Esophagus muscularis mucosa (tissue), 4 donors: ENCODE measurements around the gene DYNLT2. TPM values are rescaled to one million over a fixed set of nuclear protein-coding genes. Genes with fewer than 3 reads are reported as not detected.

ENCODE experiments used
- DNase-seq: peaks from one replicate; pipeline ENCODE4 v3.0.0-alpha.2; 2017; ENCODE audit errors: extremely low spot score
- H3K27ac ChIP-seq, 4 donors: fragments of 200-600 bp; sonication (generic); replicated peaks in 1 of 4; 1 replicate in 3 of 4; 2 replicates in 1 of 4; pipeline ENCODE4 v1.5.1; 2016 to 2019; ENCODE audit warnings: mild to moderate bottlenecking in 1 of 4
- H3K27me3 ChIP-seq, 4 donors: fragments of 200-600 bp; sonication (generic); one replicate each; pipeline versions ENCODE4 v1.5.1 to v1.6.0; 2016 to 2019
- H3K36me3 ChIP-seq, 4 donors: fragments of 200-600 bp; sonication (generic); one replicate each; pipeline ENCODE4 v1.5.1; 2016 to 2019
- H3K4me1 ChIP-seq, 4 donors: fragments of 200-600 bp; sonication (generic); one replicate each; pipeline ENCODE4 v1.5.1; 2016 to 2019
- H3K4me3 ChIP-seq, 4 donors: fragments of 200-600 bp; sonication (generic); 1 replicate in 2 of 4; 2 replicates in 2 of 4; pipeline ENCODE4 v1.5.1; 2016 to 2019; ENCODE audit warnings: mild to moderate bottlenecking in 4 of 4, moderate library complexity in 1 of 4
- H3K9me3 ChIP-seq, 4 donors: fragments of 200-600 bp; sonication (generic); 1 replicate in 3 of 4; 2 replicates in 1 of 4; pipeline ENCODE4 v1.5.1; 2016 to 2019
- CTCF ChIP-seq, 3 experiments: fragments of 200-600 bp in 2 of 3; fragments of 450-650 bp in 1 of 3; sonication (generic) in 2 of 3; IDR thresholded peaks; one replicate each; pipeline ENCODE4 v1.5.1; 2017 to 2019; ENCODE audit warnings: antibody characterized with exemption in 3 of 3, mild to moderate bottlenecking in 2 of 3, moderate library complexity in 1 of 3
- EP300 ChIP-seq: sonication (generic); formaldehyde crosslinking; IDR thresholded peaks from one replicate; pipeline ENCODE4 v1.6.1; 2017; ENCODE audit warnings: antibody characterized with exemption
- POLR2A ChIP-seq: fragments of 450-650 bp; IDR thresholded peaks from one replicate; pipeline ENCODE4 v1.6.1; 2017; ENCODE audit warnings: antibody characterized with exemption, moderate library complexity, mild to moderate bottlenecking, low read depth
- POLR2AphosphoS5 ChIP-seq, 2 donors: sonication (generic); formaldehyde crosslinking; IDR thresholded peaks; one replicate each; pipeline ENCODE4 v1.6.1; 2017; ENCODE audit warnings: antibody characterized with exemption in 2 of 2
- WGBS: methylation state at CpG from one replicate; pipeline ENCODE4 v1.1.5; 2018; 5-methylcytosine and 5-hydroxymethylcytosine counted together
- intact Hi-C: fragments of 100-400 bp; cut with DNase I; formaldehyde crosslinking; loops from one replicate; pipeline ENCODE4 v1.15.1; 2023
- total RNA-seq, 4 donors: library from RNA; depleted of rRNA; stranded (reverse); fragments of >200 nt; gene quantifications; one replicate each; pipeline versions ENCODE4 v1.1.0 to v1.2.1, GENCODE V29; 2016

The DYNLT2 gene
- total RNA-seq, 4 donors from 2014 or later: 0.57 to 3.3 (median 1.5) TPM

DNA sequence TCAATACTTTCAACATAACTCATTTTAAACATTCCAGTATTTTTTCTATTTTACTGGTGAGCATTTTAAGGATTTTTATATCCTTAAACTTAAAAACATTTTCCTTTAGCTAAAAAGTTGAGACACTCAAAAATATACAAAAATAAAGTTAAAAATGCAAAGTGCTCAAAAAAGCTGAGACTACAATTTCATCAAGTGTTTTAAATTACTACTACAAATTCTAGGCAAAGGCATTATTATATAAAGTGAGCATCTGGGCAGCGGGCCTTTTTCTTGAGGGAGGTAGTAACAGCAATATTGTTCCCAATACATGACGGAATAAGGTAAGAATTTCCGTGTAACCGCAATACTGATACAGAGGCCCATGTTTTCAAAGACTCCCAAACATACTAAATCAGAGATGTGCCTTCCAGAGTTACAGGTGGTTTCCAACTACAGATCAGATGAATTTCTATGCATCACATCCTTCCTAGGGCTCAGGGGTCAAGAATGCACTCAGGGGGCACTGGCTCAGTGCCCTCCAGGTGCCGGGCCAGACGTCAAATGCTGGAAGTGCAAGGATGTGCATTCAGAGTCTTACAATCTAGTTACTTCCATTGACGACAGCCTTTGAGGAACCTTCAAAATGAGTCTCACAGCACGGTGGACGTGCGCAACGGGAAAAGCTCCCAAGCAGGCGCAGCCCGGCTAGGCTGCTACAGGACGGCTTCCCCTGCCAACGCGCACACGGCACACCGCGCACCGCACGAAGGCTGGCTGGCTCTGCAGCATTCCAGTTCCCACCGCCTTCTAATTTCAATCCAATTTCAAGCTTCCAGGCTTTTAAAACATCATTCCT lies 28.8 kb downstream of the DYNLT2 start:
- TF ChIP-seq EP300 (no peak), POLR2AphosphoS5 (IDR thresholded peaks at IDR 0.05) (peak in 1 of 2 donors; percentile 37)
- peaks cover 0 to 2% (median 0%) of the 10 kb centered on the region in 4 donors for H3K36me3 ChIP-seq
- no peak for DNase-seq
- peak overlapping the region; percentile 93 to 95 (median 94) for H3K27ac ChIP-seq
- no peaks in the 10 kb centered on the region for H3K27me3 ChIP-seq
- no peaks in the 10 kb centered on the region for H3K9me3 ChIP-seq
- peaks cover 26 to 59% (median 40%) of the 10 kb centered on the region in 4 donors for H3K4me1 ChIP-seq
- WGBS: 4% methylated on average over 19 of the region's 22 CpGs
- H3K4me3 ChIP-seq: peak overlapping the region; percentile 67 to 93 (median 86)
- intact Hi-C loops: loop anchor here (2.0 kb wide), 1 partner anchor 20 kb away; the partner anchor contains the start of genes C6orf120 and WDR27

DNA sequence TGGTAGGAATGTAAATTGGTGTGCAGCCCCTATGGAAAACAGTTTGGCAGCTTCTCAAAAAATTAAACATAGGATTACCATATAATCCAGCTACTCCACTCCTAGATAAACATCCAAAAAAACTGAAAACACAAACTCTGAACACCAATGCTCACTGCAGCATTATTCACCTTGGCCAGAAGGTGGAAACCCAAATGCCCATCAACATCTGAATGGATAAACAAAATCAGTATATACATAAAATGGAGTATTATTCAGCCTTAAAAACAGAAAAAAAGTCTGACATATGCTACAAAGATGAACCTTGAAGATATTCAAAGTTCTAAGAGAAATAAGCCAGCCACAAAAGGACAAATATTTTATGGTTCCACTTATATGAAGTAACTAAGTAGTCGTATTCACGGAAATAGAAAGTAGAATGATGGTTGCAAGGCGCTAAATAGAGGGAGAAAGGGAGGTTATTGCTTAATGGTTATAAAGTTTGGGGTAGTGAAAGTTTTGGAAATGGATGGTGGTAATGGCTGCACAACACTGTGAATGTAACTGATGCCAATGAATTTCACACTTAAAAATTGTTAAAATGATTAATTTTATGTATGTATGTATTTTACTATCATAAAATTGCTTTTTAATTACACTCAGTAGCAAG lies 31.0 kb downstream of the DYNLT2 start:
- intact Hi-C loops: no loop called here
- WGBS: 82% methylated on average over 3 of the region's 3 CpGs
- DNase-seq: no peak
- no peak overlapping the region for H3K4me3 ChIP-seq
- H3K27me3 ChIP-seq: no peaks in the 10 kb centered on the region
- no peaks in the 10 kb centered on the region for H3K9me3 ChIP-seq
- peaks cover 26 to 54% (median 36%) of the 10 kb centered on the region in 4 donors for H3K4me1 ChIP-seq
- TF ChIP-seq POLR2A (no peak), CTCF (IDR thresholded peaks at IDR 0.05) (no peak)
- H3K27ac ChIP-seq: no peak overlapping the region
- peaks cover 9 to 20% (median 16%) of the 10 kb centered on the region in 4 donors for H3K36me3 ChIP-seq

- DNase-seq: no peak
- Histone ChIP-seq H3K4me3 (no peak overlapping the region), H3K27me3 (no peaks in the 10 kb centered on the region), H3K36me3 (peaks cover 21 to 32% (median 28%) of the 10 kb centered on the region in 4 donors), H3K27ac (no peak overlapping the region), H3K4me1 (peaks cover 22 to 49% (median 29%) of the 10 kb centered on the region in 4 donors), H3K9me3 (no peaks in the 10 kb centered on the region)
- no peak for TF ChIP-seq POLR2A
- no peak for TF ChIP-seq POLR2AphosphoS5 (IDR thresholded peaks at IDR 0.05)
- TF ChIP-seq EP300: no peak
- no peak for TF ChIP-seq CTCF (IDR thresholded peaks at IDR 0.05)
- intact Hi-C loops: no loop called here
- 79% methylated on average over 4 of the region's 4 CpGs for WGBS
Observed at GRCh38 chr6:169719117-169719516, 32.3 kb downstream of the DYNLT2 start.

- 92% methylated on average over 9 of the region's 9 CpGs for whole genome bisulfite sequencing
- no peak for DNase-seq
- no peak for TF ChIP-seq POLR2AphosphoS5 (IDR thresholded peaks at IDR 0.05)
- TF ChIP-seq EP300: no peak
- no peak for TF ChIP-seq CTCF (IDR thresholded peaks at IDR 0.05)
- H3K9me3 ChIP-seq: no peaks in the 10 kb centered on the region
- no peak overlapping the region for H3K4me3 ChIP-seq
- H3K4me1 ChIP-seq: peaks cover 0 to 15% (median 7%) of the 10 kb centered on the region in 4 donors
- peaks cover 44 to 76% (median 64%) of the 10 kb centered on the region in 4 donors for H3K36me3 ChIP-seq
- no peak overlapping the region for H3K27ac ChIP-seq
- intact Hi-C loops: no loop called here
- no peaks in the 10 kb centered on the region for H3K27me3 ChIP-seq
Observed at GRCh38 chr6:169714595-169714994, 36.8 kb downstream of the DYNLT2 start.

- Histone ChIP-seq H3K4me1 (peaks cover 0 to 11% (median 4%) of the 10 kb centered on the region in 4 donors), H3K9me3 (no peaks in the 10 kb centered on the region), H3K27ac (no peak overlapping the region), H3K36me3 (peaks cover 44 to 80% (median 68%) of the 10 kb centered on the region in 4 donors), H3K4me3 (no peak overlapping the region), H3K27me3 (no peaks in the 10 kb centered on the region)
- intact Hi-C loops: no loop called here
- no peak for DNase-seq
- WGBS: 94% methylated on average over 2 of the region's 2 CpGs
- no peak for TF ChIP-seq EP300
- TF ChIP-seq POLR2AphosphoS5 (IDR thresholded peaks at IDR 0.05): no peak
- TF ChIP-seq POLR2A: no peak
- TF ChIP-seq CTCF (IDR thresholded peaks at IDR 0.05): no peak
Observed at GRCh38 chr6:169714178-169714577, 37.2 kb downstream of the DYNLT2 start.
